CD14-positive monocyte (primary cell): ENCODE data around the gene SRSF6. TPM values are rescaled to one million over a fixed set of nuclear protein-coding genes. Genes with fewer than 3 reads are reported as not detected.
A peak's percentile ranks its signal among the peaks of the same experiment; 100 is the strongest.
"Not testable (repeated sequence)": the region's sequence is repeated elsewhere in the genome, so short reads cannot be mapped to it uniquely, and the experiment has no call there.

Experiments used
- DNase-seq, 3 donors: peaks; one replicate each; pipeline ENCODE4 v3.0.0-alpha.2; 2011 to 2022
- H2AFZ ChIP-seq: 2 replicates; pipeline ENCODE4 v1.6.0; 2012; ENCODE audit warnings: mild to moderate bottlenecking, low read depth, low read length, inconsistent platforms; ENCODE audit not compliant: insufficient read depth, poor library complexity, severe bottlenecking
- H3K27ac ChIP-seq, 2 donors: 1 replicate in 1 of 2; 2 replicates in 1 of 2; pipeline ENCODE4 v1.5.1; 2012 to 2013; ENCODE audit warnings: low read length in 2 of 2, control low read depth in 1 of 2, inconsistent platforms in 1 of 2, low read depth in 1 of 2, mild to moderate bottlenecking in 1 of 2
- H3K27me3 ChIP-seq, 2 donors: one replicate each; pipeline versions ENCODE4 v1.6.0 to v1.6.1; 2011 to 2013; ENCODE audit warnings: low read length in 2 of 2; ENCODE audit not compliant: control insufficient read depth in 2 of 2, insufficient read depth in 2 of 2
- H3K36me3 ChIP-seq, 2 donors: replicated peaks in 1 of 2; 1 replicate in 1 of 2; 2 replicates in 1 of 2; pipeline versions ENCODE4 v1.5.1 to v1.6.1; 2012 to 2013; ENCODE audit warnings: low read length in 2 of 2, control low read depth in 1 of 2, inconsistent platforms in 1 of 2, mild to moderate bottlenecking in 1 of 2; ENCODE audit not compliant: insufficient read depth in 2 of 2, control insufficient read depth in 1 of 2
- H3K4me1 ChIP-seq, 2 donors: 1 replicate in 1 of 2; 2 replicates in 1 of 2; pipeline versions ENCODE4 v1.5.1 to v1.6.1; 2012 to 2013; ENCODE audit warnings: low read length in 2 of 2, control low read depth in 1 of 2, inconsistent platforms in 1 of 2, mild to moderate bottlenecking in 1 of 2, moderate library complexity in 1 of 2; ENCODE audit not compliant: insufficient read depth in 2 of 2, control insufficient read depth in 1 of 2
- H3K4me2 ChIP-seq: replicated peaks from 2 replicates; pipeline ENCODE3; 2012; ENCODE audit warnings: low read length, moderate library complexity, mild to moderate bottlenecking; ENCODE audit not compliant: poor library complexity, severe bottlenecking; ENCODE audit errors: extremely low read depth
- H3K4me3 ChIP-seq, 3 experiments: fragments of 200-600 bp in 1 of 3; sonication (generic) in 1 of 3; replicated peaks in 1 of 3; 1 replicate in 2 of 3; 2 replicates in 1 of 3; pipeline ENCODE4 v1.5.1; 2011 to 2013; ENCODE audit warnings: low read length in 3 of 3, mild to moderate bottlenecking in 3 of 3, control low read depth in 2 of 3, low read depth in 2 of 3, inconsistent platforms in 1 of 3, moderate library complexity in 1 of 3
- H3K79me2 ChIP-seq: 2 replicates; pipeline ENCODE4 v1.6.0; 2012; ENCODE audit warnings: mild to moderate bottlenecking, control low read depth, inconsistent platforms, low read length, moderate library complexity; ENCODE audit not compliant: insufficient read depth
- H3K9ac ChIP-seq: 2 replicates; pipeline ENCODE4 v1.6.0; 2017; ENCODE audit warnings: low read length, mild to moderate bottlenecking; ENCODE audit not compliant: insufficient read depth, poor library complexity, severe bottlenecking
- H3K9me3 ChIP-seq, 2 donors: replicated peaks in 1 of 2; 1 replicate in 1 of 2; 2 replicates in 1 of 2; pipeline versions ENCODE4 v1.5.1 to v1.6.1; 2012 to 2013; ENCODE audit warnings: low read length in 2 of 2, control low read depth in 1 of 2; ENCODE audit not compliant: control insufficient read depth in 1 of 2, insufficient read depth in 1 of 2
- H4K20me1 ChIP-seq: 2 replicates; pipeline ENCODE4 v1.6.0; 2012; ENCODE audit warnings: mild to moderate bottlenecking, low read length, control low read depth, moderate library complexity; ENCODE audit not compliant: insufficient read depth
- H3K27ac Mint-ChIP-seq, 7 donors: one replicate each; pipeline ENCODE4 v1.8.0; 2020; ENCODE audit warnings: mild to moderate bottlenecking in 7 of 7, mixed read lengths in 7 of 7, moderate library complexity in 6 of 7, inconsistent platforms in 2 of 7
- H3K27me3 Mint-ChIP-seq, 3 donors: one replicate each; pipeline ENCODE4 v1.8.0; 2021 to 2022; ENCODE audit warnings: low read depth in 3 of 3, mild to moderate bottlenecking in 3 of 3, mixed read lengths in 3 of 3, moderate library complexity in 3 of 3, inconsistent platforms in 1 of 3
- H3K36me3 Mint-ChIP-seq, 2 donors: one replicate each; pipeline ENCODE4 v1.8.0; 2020; ENCODE audit warnings: mixed read lengths in 2 of 2, inconsistent platforms in 1 of 2, mild to moderate bottlenecking in 1 of 2
- H3K4me1 Mint-ChIP-seq: one replicate; pipeline ENCODE4 v1.8.0; 2020; ENCODE audit warnings: mild to moderate bottlenecking, mixed read lengths
- H3K4me3 Mint-ChIP-seq, 2 donors: one replicate each; pipeline ENCODE4 v1.8.0; 2020; ENCODE audit warnings: mild to moderate bottlenecking in 2 of 2, mixed read lengths in 2 of 2, moderate library complexity in 1 of 2
- H3K9me3 Mint-ChIP-seq, 7 donors: one replicate each; pipeline ENCODE4 v1.8.0; 2020 to 2022; ENCODE audit warnings: mixed read lengths in 7 of 7, mild to moderate bottlenecking in 6 of 7, moderate library complexity in 6 of 7, inconsistent platforms in 2 of 7
- CTCF ChIP-seq: fragments of 200-600 bp; IDR thresholded peaks from one replicate; pipeline ENCODE4 v1.8.0; 2022; ENCODE audit warnings: antibody characterized with exemption, mild to moderate bottlenecking
- WGBS: methylation state at CpG from one replicate; pipeline ENCODE4 v1.1.5; 2013; ENCODE audit warnings: missing lambda C conversion rate; ENCODE audit not compliant: insufficient coverage; 5-methylcytosine and 5-hydroxymethylcytosine counted together
- intact Hi-C, 2 donors: fragments of 100-400 bp; cut with micrococcal nuclease; formaldehyde crosslinking; loops; one replicate each; pipeline versions ENCODE4 v1.15.0 to v1.15.1; 2023
- polyA plus RNA-seq, 3 donors: library from polyadenylated mRNA; depleted of rRNA in 1 of 3; unstranded in 2 of 3; stranded (reverse) in 1 of 3; fragments of 300-500 nt in 2 of 3; fragments of >200 nt in 1 of 3; fragmentation: Illumina TruSeq in 2 of 3; gene quantifications; 1 replicate in 2 of 3; 2 replicates in 1 of 3; pipeline ENCODE4 v1.2.3, GENCODE V29; 2012 to 2021

The SRSF6 gene
- polyA plus RNA-seq, 3 donors: 37.3 to 162 (median 45.5) TPM

GRCh38 chr20:43446361-43446879 is 11.3 kb upstream of the SRSF6 start:
- Mint-ChIP-seq H3K36me3 (no peaks in the 10 kb centered on the region), H3K4me1 (peaks cover 3% of the 10 kb centered on the region), H3K9me3 (peaks cover 0 to 6% (median 0%) of the 10 kb centered on the region in 7 donors), H3K27ac (peak overlapping the region in 1 of 7 donors; percentile 31), H3K4me3 (no peak overlapping the region), H3K27me3 (peaks cover 22 to 35% (median 31%) of the 10 kb centered on the region in 3 donors)
- intact Hi-C loops: loop anchor here (5.0 kb wide), 1 partner anchor 636 kb away; no protein-coding TSS in a partner anchor
- no peak for TF ChIP-seq CTCF
- Histone ChIP-seq H3K27me3 (peaks cover 6 to 11% of the 10 kb centered on the region in 2 donors), H3K79me2 (no peaks in the 10 kb centered on the region), H3K27ac (no peak overlapping the region), H4K20me1 (no peaks in the 10 kb centered on the region), H3K9me3 (no peaks in the 10 kb centered on the region), H3K9ac (no peak overlapping the region), H3K36me3 (no peaks in the 10 kb centered on the region), H3K4me2 (no peak overlapping the region), H3K4me3 (no peak overlapping the region), H2AFZ (no peak overlapping the region), H3K4me1 (no peaks in the 10 kb centered on the region)
- 59% methylated on average over 6 of the region's 6 CpGs for WGBS
- DNase-seq: no peak

GRCh38 chr20:43448431-43448747 is 9.3 kb upstream of the SRSF6 start:
- not testable (repeated sequence) for H3K4me2 ChIP-seq, H3K4me1 Mint-ChIP-seq, H3K4me1 ChIP-seq, H3K27ac Mint-ChIP-seq, H3K9me3 Mint-ChIP-seq, H3K9me3 ChIP-seq, H3K9ac ChIP-seq, H3K36me3 ChIP-seq, H3K36me3 Mint-ChIP-seq, H3K4me3 Mint-ChIP-seq, H3K79me2 ChIP-seq, DNase-seq, H3K4me3 ChIP-seq, H4K20me1 ChIP-seq, H2AFZ ChIP-seq, H3K27ac ChIP-seq
- peaks cover 23 to 35% (median 30%) of the 10 kb centered on the region in 3 donors for H3K27me3 Mint-ChIP-seq
- no CpG with 5 or more reads among the region's 4 CpGs for WGBS
- intact Hi-C loops: loop anchor here (5.0 kb wide), 1 partner anchor 634 kb away; no protein-coding TSS in a partner anchor
- peaks cover 6 to 12% of the 10 kb centered on the region in 2 donors for H3K27me3 ChIP-seq
